SK-MEL-5 (cell line): ENCODE data around the gene ENPP3. TPM values are rescaled to one million over a fixed set of nuclear protein-coding genes. Genes with fewer than 3 reads are reported as not detected.

Source experiments
- small RNA-seq, 2 experiments: library from RNA; depleted of rRNA; stranded (forward); fragments of <200 nt; gene quantifications; one replicate each; pipeline ENCODE3, GENCODE V24; 2014
- total RNA-seq: library from RNA; depleted of rRNA; stranded (reverse); fragments of >200 nt; shearing (Covaris generic); gene quantifications from 2 replicates; pipeline ENCODE4 v1.2.3, GENCODE V29; 2014; rRNA removed

The ENPP3 gene
- total RNA-seq, 1 experiment from 2014 or later: 0.66 TPM

Small RNAs within 50 kb of the gene (small RNA-seq; reads per million reads assigned to genes)
- gene MIR548H5: 0 reads per million in 2 experiments
- 0 reads per million in 2 experiments for gene RNU4-18P

Other genes with a start within 250 kb of the ENPP3 start
- gene ARG1, start 64.1 kb upstream of the ENPP3 start, total RNA-seq: not detected in 2 replicates
- 22.9 TPM in 2 replicates for gene MED23, start 9.1 kb upstream of the ENPP3 start, total RNA-seq
- 0.08 TPM in 1 of 2 replicates, not detected in the other for gene OR2A4, start 64.1 kb downstream of the ENPP3 start, total RNA-seq
- not detected in 2 replicates for gene CTAGE9, start 73.7 kb downstream of the ENPP3 start, total RNA-seq
- gene ENPP1, start 170.7 kb downstream of the ENPP3 start, total RNA-seq: 13.3 and 14.3 TPM in 2 replicates